GM13977 (cell line): ENCODE results near the gene ACR.

Experiments
- DNase-seq: peaks from one replicate; pipeline ENCODE4 v3.0.0; 2012; ENCODE audit warnings: low spot score
- in situ Hi-C: fragments of 300-500 bp; cut with MboI; formaldehyde crosslinking; loops from one replicate; pipeline ENCODE4 v1.12.0; 2022; ENCODE audit warnings: low sequenced_read_pairs, low pct_unique_long_range_greater_than_20kb, mixed read lengths, inconsistent platforms; ENCODE audit not compliant: unreplicated experiment
- TF ChIP-seq, protein P1 (sequence below): IDR thresholded peaks from 2 replicates; pipeline ENCODE4 v1.5.1; 2012; ENCODE audit warnings: mild to moderate bottlenecking, control low read depth; ENCODE audit not compliant: insufficient read depth; ENCODE audit errors: extremely low read depth, missing control alignments

The ACR gene

DNA sequence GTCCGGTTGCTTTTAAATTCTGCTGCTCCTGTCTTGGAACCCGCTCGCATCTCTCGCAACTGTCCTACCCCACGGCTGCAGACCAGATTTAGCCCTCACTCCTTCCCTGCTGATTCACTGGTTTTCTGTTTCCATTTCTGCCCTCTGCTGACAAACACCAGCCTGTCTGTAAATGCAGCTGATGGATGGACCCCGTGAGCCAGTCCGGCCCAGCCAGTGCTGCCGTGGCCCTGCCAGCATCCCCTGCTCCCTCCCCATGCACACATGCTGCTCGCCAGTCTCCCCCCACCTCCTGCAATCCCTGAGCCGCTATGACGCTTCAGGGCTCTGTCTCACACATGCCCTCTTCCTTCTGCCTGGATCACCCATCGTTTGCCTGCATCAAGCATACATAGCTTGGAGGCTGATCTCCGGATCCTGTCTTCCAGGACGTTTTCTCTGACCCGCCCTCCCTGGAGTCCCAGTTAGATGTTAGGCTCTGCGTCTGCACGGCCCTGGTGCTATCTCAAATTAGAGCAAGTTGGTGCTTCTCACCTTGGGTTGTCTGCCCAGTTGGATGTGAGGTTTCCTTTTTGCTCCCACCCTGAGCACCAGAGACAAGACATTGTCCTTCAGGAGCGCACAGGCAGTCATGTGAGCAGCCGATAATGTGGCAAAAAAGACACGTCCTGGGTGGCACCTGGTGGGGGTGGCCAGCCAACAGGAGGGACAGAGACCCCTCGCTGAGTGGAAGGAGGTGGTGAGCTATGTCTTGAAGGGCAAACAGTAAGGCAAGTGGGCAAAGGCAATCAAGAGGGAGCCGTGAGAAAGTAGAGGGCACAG is 4.3 kb upstream of the ACR start:
- DNase-seq, result no peak
- TF ChIP-seq, protein P1, sequence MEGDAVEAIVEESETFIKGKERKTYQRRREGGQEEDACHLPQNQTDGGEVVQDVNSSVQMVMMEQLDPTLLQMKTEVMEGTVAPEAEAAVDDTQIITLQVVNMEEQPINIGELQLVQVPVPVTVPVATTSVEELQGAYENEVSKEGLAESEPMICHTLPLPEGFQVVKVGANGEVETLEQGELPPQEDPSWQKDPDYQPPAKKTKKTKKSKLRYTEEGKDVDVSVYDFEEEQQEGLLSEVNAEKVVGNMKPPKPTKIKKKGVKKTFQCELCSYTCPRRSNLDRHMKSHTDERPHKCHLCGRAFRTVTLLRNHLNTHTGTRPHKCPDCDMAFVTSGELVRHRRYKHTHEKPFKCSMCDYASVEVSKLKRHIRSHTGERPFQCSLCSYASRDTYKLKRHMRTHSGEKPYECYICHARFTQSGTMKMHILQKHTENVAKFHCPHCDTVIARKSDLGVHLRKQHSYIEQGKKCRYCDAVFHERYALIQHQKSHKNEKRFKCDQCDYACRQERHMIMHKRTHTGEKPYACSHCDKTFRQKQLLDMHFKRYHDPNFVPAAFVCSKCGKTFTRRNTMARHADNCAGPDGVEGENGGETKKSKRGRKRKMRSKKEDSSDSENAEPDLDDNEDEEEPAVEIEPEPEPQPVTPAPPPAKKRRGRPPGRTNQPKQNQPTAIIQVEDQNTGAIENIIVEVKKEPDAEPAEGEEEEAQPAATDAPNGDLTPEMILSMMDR, result no peak
- in situ Hi-C loops, result no loop called here

DNA sequence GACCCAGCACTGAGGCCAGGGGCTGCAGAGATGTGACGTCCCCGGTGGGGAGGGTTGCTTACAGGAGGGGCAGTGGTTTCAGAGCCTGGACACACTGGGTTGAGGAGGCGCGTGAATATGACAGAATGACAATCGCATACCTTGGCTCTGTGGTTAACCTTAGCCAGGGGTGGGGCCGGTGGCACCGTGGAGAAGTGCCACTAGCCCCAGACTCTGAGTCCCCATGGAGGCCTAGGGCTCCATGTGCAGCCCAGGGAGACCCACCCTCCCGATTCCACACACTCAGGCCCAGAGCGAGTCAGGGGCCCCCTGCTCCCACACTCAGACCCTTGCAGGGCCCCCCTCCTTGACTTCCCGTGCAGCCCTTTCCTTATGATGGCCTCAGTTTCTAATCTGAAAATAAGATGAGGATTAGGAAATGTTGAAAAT is 3.6 kb upstream of the ACR start:
- in situ Hi-C loops, result no loop called here
- TF ChIP-seq, protein P1, result no peak

DNA sequence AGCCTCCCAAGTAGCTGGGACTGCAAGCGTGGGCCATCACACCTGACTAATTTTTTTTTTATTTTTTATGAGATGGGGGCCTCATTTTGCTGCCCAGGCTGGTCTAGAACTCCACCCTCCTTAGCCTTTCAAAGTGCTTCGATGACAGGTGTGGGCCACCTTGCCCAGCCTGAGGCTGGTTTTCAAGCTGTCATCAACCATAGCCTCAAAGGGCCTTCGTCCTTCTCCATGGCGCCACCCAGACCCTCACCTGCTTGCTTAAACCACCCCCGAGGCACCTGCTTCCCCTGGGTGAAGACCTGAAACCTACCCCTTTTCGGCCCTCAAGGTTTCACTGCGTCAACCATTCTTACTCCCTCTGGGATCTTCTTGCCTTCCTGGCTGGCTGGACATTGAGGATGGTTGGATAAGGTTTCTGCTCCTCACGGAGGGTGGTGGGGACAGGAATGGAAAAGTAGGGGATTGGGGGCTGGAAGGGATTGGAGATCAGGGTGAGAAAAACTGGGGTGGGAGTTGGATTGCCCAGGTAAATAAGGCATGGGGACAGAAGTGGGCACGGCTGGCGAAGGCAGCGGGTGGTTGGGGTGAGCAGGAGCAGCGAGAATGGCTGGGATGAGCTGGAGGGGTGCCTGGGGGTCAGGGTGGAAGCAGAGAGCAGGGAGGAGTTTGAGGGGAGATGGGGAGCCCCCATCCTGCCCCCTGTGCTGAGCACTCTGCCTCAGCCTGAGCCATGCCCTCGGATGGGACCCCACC is 2.8 kb upstream of the ACR start:
- in situ Hi-C loops, result no loop called here
- TF ChIP-seq, protein P1, result no peak
- DNase-seq, result no peak

More for the DNA sequence above, 3.6 kb upstream of the ACR start:
- no peak for DNase-seq

DNA sequence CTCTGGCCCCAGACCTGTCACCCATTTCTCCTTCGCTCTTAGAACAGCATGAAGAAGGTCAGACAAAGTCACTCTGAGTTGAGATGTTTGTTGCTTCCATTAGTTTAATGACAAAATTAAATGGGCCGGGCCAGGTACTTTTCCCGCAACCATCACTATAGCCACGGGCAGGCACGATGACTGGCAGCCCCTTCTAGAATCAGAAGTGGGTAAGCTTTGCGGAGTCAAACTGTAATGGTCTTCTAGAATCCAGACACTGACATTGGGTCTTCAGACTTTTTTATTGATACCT is 2.3 kb upstream of the ACR start:
- DNase-seq, result no peak
- in situ Hi-C loops, result no loop called here
- TF ChIP-seq, protein P1, result no peak

DNA sequence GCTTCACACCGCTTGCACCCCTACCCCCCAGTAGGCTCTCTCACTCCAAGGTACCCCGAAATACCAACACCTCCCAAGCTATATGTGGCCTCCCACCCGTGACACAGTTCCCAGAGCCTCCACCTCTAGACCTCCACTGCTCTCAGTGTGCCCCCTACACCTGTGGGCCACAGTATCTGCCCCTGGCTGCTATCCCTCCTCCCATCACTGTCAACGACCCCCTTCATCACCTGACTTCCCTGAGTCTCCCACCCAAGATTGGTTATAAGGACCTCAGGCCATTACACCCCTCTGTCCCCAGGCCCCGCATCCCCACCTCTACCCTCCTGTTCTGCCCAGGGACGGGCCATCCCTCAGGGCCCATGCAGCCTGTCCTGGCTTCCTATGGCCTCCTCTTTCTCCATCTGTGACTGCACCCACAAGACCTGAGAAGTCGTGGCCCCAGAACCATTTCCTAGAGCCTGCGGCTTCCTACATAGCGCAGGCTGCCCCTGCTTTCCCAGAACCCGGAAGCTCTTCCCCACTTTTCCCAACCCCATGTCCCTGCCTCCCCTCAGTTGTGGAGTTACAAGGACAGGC is 734 bp downstream of the ACR start:
- in situ Hi-C loops, result no loop called here
- TF ChIP-seq, protein P1, result no peak
- DNase-seq, result no peak

DNA sequence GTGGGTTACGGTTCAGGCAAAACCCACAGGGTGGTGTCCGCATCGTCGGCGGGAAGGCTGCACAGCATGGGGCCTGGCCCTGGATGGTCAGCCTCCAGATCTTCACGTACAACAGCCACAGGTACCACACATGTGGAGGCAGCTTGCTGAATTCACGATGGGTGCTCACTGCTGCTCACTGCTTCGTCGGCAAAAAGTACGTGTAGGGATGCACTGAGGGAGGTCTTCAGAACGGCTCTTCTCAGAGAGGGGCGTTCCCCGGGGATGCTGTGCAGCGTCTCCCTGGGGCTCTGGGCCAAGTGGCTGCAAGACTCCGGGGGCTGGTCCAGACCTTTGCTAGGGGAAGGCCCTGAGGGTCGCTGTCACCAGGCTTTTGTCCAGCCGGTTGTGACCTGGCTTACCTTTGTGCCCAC is 1.3 kb downstream of the ACR start:
- no peak for DNase-seq
- in situ Hi-C loops, result no loop called here
- TF ChIP-seq, protein P1, result no peak
